Upper lobe of left lung (tissue), 4 donors: ENCODE data around the gene PTP4A1.
A peak's percentile ranks its signal among the peaks of the same experiment; 100 is the strongest.

Experiments used
- CTCF ChIP-seq, 6 experiments: fragments of 450-650 bp in 4 of 6; fragments of 200-600 bp in 2 of 6; sonication (generic) in 2 of 6; IDR thresholded peaks; one replicate each; pipeline ENCODE4 v1.5.1; 2016 to 2019; ENCODE audit warnings: antibody characterized with exemption in 6 of 6
- EP300 ChIP-seq, 4 donors: sonication (generic); formaldehyde crosslinking; IDR thresholded peaks; one replicate each; pipeline ENCODE4 v1.5.1; 2017; ENCODE audit warnings: antibody characterized with exemption in 4 of 4, control low read depth in 2 of 4
- POLR2A ChIP-seq, 4 donors: fragments of 450-650 bp; IDR thresholded peaks; one replicate each; pipeline ENCODE4 v1.5.1; 2016 to 2017; ENCODE audit warnings: antibody characterized with exemption in 4 of 4, mild to moderate bottlenecking in 2 of 4
- POLR2AphosphoS5 ChIP-seq, 2 donors: sonication (generic); formaldehyde crosslinking; IDR thresholded peaks; one replicate each; pipeline ENCODE4 v1.5.1; 2017; ENCODE audit warnings: antibody characterized with exemption in 2 of 2

- no peak for TF ChIP-seq POLR2A (IDR thresholded peaks at IDR 0.05)
- no peak for TF ChIP-seq CTCF (IDR thresholded peaks at IDR 0.05)
- TF ChIP-seq POLR2AphosphoS5 (IDR thresholded peaks at IDR 0.05): no peak
- peak in 1 of 4 donors; percentile 31 for TF ChIP-seq EP300 (IDR thresholded peaks at IDR 0.05)
Measured at GRCh38 chr6:63527658-63528514, 44.4 kb upstream of the PTP4A1 start.
